Activated naive CD4-positive, alpha-beta T cell treated with anti-CD3 and anti-CD28 coated beads, Interleukin-2, amount 50 U/mL, for 24 hours (primary cell): ENCODE results near the gene SFT2D3.

Source experiments
- H3K27ac Mint-ChIP-seq: one replicate; pipeline ENCODE4 v1.8.0; 2021; ENCODE audit warnings: mild to moderate bottlenecking, mixed read lengths
- H3K27me3 Mint-ChIP-seq: one replicate; pipeline ENCODE4 v1.8.0; 2021; ENCODE audit warnings: mixed read lengths
- H3K36me3 Mint-ChIP-seq: one replicate; pipeline ENCODE4 v1.8.0; 2021; ENCODE audit warnings: mixed read lengths
- H3K4me1 Mint-ChIP-seq: one replicate; pipeline ENCODE4 v1.8.0; 2021; ENCODE audit warnings: mixed read lengths
- H3K4me3 Mint-ChIP-seq: one replicate; pipeline ENCODE4 v1.8.0; 2021; ENCODE audit warnings: mild to moderate bottlenecking, mixed read lengths
- H3K9me3 Mint-ChIP-seq: one replicate; pipeline ENCODE4 v1.8.0; 2021; ENCODE audit warnings: mixed read lengths

SFT2D3 gene

DNA sequence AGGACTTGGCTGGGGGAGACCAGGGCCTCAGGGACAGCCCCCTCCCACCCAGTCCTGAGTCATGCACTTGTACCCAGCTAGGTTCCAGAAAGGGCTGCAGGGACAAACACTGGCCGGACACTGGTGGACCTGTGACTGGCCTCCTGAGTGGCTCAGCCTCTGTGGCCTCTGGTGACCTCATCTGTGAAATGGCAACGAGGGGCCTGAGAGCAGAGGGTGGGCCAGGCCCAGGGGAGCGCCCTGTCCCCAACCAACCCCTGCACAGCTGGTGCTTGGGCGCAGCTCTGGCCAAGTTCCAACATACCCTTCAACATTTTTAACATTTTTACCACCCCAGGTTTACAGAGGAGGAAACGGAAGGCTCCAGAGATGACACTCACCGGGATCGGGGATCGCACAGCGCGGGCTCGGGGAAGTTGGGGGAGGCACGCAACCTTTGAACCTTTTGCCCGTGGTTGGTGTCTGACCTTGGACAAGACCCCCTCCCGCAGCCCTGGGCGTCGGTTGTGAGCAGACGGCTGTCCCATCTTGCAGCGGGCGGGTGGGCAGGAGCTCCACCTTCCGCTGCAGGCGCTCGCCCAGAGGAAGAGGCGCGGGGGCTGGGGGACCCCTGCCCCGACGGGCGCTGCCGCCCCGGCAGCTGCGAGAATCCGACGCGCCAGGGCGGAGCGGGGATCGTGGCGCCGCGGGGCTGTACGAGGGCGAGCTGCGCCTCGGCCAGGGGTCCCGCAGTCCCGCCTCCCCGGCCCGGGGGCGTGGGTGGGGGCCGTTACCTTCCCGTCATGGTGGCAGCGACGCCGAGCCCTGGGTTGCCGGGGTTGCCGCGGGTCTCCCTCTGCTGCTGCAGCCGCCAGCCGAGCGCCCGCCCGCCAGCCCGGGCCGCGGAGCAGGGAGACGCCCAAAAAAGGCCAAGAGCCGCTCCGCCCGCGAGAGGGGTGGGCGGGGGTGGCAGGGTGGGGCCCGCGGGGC, 26.8 kb upstream of the SFT2D3 start:
- H3K36me3 Mint-ChIP-seq: no peaks in the 10 kb centered on the region
- no peak overlapping the region for H3K27ac Mint-ChIP-seq
- peaks cover 9% of the 10 kb centered on the region for H3K4me1 Mint-ChIP-seq
- no peaks in the 10 kb centered on the region for H3K9me3 Mint-ChIP-seq
- peak overlapping the region; percentile 84 for H3K4me3 Mint-ChIP-seq
- H3K27me3 Mint-ChIP-seq: peaks cover 22% of the 10 kb centered on the region

DNA sequence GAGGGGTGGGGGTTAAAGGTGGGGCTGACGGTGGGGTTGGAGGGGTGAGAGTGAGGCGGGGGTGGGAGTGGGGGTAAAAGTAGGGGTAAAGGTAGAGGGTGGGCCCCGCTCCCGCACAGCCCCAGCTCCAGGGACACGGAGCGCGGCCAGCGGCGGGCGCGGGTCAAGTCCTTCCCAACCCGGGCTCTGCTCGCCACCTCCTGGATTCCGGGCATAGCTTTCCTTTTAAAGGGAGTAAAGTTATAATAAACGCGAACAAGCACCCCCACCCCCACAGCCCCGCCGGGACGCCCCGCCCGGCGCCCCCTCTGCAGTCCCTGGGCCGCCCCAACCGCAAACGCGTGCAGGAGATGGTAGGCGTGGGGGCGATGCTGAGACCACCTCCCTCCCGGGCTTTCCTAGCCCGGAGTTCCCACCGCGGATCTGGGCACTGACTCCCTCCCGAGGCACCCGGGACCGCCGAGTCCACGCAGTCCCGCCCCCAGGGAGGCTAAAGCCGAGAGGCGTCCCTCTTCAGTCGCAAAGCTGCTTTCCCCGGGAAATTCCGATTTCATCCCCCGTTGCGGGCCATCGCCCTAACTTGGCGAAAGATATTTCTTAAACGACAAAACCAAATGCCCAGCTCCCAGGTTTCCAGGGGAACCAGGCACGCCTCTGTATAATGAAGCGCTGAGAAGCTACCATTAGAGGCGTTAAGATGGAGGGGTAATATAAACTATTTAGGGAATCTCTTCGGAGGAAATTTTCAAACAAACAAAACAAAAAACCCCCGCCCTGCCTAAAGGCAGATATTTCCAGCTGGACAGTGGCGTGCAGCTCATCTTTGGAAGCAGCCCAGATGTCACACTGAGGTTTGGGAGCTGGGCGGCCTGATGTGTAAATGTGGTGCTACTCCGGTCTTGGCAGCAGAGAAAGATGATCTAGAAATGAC, 25.7 kb upstream of the SFT2D3 start, which contains the start of gene LIMS2:
Gene LIMS2 (minus strand): TSS at position 200 of the 931 bp plus-strand sequence. CDS start 506 bp downstream, outside the sequence.
- Mint-ChIP-seq H3K27me3 (peaks cover 20% of the 10 kb centered on the region), H3K36me3 (no peaks in the 10 kb centered on the region), H3K4me3 (peak within 1 kb of the TSS; percentile 84), H3K4me1 (peaks cover 9% of the 10 kb centered on the region), H3K9me3 (no peaks in the 10 kb centered on the region), H3K27ac (no peak within 1 kb of the TSS)

- Mint-ChIP-seq H3K9me3 (no peaks in the 10 kb centered on the region), H3K4me3 (no peak overlapping the region), H3K4me1 (peaks cover 10% of the 10 kb centered on the region), H3K27ac (peak overlapping the region; percentile 20), H3K36me3 (no peaks in the 10 kb centered on the region), H3K27me3 (peaks cover 20% of the 10 kb centered on the region)
Measured at GRCh38 chr2:127676906-127677305, 24.4 kb upstream of the SFT2D3 start.

DNA sequence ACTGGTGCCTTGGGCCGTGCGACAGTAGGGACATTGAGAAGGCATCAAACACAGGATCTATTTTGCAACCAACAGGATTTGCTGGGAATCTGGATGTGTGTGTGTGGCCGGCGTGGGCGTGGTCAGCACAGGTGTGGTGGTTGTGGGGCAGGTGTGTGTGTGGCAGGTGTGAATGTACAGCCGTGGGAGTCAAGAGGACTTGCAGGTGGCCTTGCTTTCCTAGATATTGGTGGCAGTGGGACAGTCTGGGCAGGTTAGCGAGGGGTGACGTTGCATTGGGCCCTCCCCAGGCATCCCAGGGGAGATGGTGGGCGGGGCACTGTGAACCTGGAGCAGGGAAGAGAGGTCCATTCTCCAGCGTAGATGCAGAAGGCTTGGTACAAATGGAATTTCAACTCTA, 22.8 kb upstream of the SFT2D3 start:
- H3K9me3 Mint-ChIP-seq: no peaks in the 10 kb centered on the region
- H3K27me3 Mint-ChIP-seq: peaks cover 14% of the 10 kb centered on the region

DNA sequence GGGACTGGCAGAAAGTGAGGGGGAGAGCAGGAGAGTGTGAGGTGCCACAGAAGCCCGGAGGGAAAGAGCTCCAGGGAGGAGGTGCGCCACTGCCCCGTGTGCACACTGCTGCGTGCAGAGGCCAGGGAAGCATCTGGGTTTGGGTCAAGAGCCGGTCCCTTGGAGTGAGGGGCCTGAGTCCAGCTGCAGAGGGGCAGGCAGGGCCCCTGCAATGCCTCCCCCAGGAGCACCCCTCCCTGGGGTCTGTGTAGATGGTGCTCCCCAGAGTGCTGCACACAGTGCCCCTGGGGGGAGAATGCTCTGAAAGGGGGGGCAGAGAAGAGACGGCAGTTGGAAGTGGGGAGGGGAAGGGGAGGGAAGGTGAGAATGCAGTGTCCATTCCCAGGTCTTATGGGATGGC, 22.3 kb upstream of the SFT2D3 start:
- H3K4me3 Mint-ChIP-seq: no peak overlapping the region
- no peaks in the 10 kb centered on the region for H3K9me3 Mint-ChIP-seq
- H3K27me3 Mint-ChIP-seq: peaks cover 12% of the 10 kb centered on the region
- no peak overlapping the region for H3K27ac Mint-ChIP-seq
- H3K4me1 Mint-ChIP-seq: peaks cover 15% of the 10 kb centered on the region
- H3K36me3 Mint-ChIP-seq: no peaks in the 10 kb centered on the region

More for the DNA sequence above, 22.8 kb upstream of the SFT2D3 start:
- H3K27ac Mint-ChIP-seq: no peak overlapping the region
- no peaks in the 10 kb centered on the region for H3K36me3 Mint-ChIP-seq
- H3K4me1 Mint-ChIP-seq: peaks cover 15% of the 10 kb centered on the region
- no peak overlapping the region for H3K4me3 Mint-ChIP-seq

- Mint-ChIP-seq H3K36me3 (no peaks in the 10 kb centered on the region), H3K4me3 (no peak overlapping the region), H3K9me3 (no peaks in the 10 kb centered on the region), H3K27me3 (peaks cover 9% of the 10 kb centered on the region), H3K4me1 (peaks cover 10% of the 10 kb centered on the region), H3K27ac (no peak overlapping the region)
Measured at GRCh38 chr2:127679680-127680361, 21.5 kb upstream of the SFT2D3 start.

DNA sequence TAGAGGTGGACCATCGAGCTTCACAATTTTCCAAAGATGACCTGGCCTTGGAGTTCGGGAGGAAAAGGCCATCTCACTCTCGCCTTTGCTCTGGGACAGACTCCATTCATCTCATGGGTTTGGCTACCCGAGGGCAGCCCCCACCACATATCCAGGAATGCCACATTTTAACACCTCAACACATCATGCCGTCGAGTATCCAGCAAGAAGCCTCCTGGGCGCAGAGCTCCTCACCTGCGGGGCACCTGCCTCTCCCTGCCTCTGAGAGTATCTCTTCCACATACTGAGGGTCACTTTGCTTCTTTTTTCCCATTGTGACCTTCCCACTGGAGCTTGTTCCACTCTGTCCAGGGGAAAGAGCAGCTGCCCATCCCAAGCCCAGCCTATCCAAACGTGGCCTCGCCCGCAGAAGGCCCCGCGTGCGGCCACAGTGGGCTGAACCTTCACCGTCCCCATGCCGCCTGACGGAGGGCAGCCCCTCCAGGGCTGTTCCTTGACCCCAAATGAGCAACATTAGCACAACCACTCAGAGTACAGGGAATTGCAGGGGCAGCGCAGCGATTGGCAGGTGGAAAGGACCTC, 20.5 kb upstream of the SFT2D3 start:
- Mint-ChIP-seq H3K27me3 (peaks cover 6% of the 10 kb centered on the region), H3K9me3 (no peaks in the 10 kb centered on the region)

GRCh38 chr2:127681288-127681804, 20.0 kb upstream of the SFT2D3 start:
- no peaks in the 10 kb centered on the region for H3K36me3 Mint-ChIP-seq
- H3K27me3 Mint-ChIP-seq: peaks cover 3% of the 10 kb centered on the region
- no peaks in the 10 kb centered on the region for H3K9me3 Mint-ChIP-seq
- H3K27ac Mint-ChIP-seq: no peak overlapping the region
- peaks cover 6% of the 10 kb centered on the region for H3K4me1 Mint-ChIP-seq
- H3K4me3 Mint-ChIP-seq: no peak overlapping the region

More for the DNA sequence above, 20.5 kb upstream of the SFT2D3 start:
- H3K36me3 Mint-ChIP-seq: no peaks in the 10 kb centered on the region
- no peak overlapping the region for H3K27ac Mint-ChIP-seq
- H3K4me3 Mint-ChIP-seq: no peak overlapping the region
- H3K4me1 Mint-ChIP-seq: peaks cover 7% of the 10 kb centered on the region

GRCh38 chr2:127681976-127682857, 19.1 kb upstream of the SFT2D3 start:
- Mint-ChIP-seq H3K4me1 (peaks cover 6% of the 10 kb centered on the region), H3K36me3 (no peaks in the 10 kb centered on the region), H3K4me3 (no peak overlapping the region), H3K9me3 (no peaks in the 10 kb centered on the region), H3K27ac (no peak overlapping the region), H3K27me3 (peaks cover 3% of the 10 kb centered on the region)

- Mint-ChIP-seq H3K27ac (no peak overlapping the region), H3K36me3 (no peaks in the 10 kb centered on the region), H3K4me1 (peaks cover 6% of the 10 kb centered on the region), H3K4me3 (no peak overlapping the region), H3K27me3 (peaks cover 3% of the 10 kb centered on the region), H3K9me3 (no peaks in the 10 kb centered on the region)
Measured at GRCh38 chr2:127683056-127683455, 18.2 kb upstream of the SFT2D3 start.

GRCh38 chr2:127683757-127684156, 17.5 kb upstream of the SFT2D3 start:
- H3K27ac Mint-ChIP-seq: no peak overlapping the region
- no peaks in the 10 kb centered on the region for H3K27me3 Mint-ChIP-seq

GRCh38 chr2:127685410-127686080, 15.8 kb upstream of the SFT2D3 start:
- H3K27ac Mint-ChIP-seq: no peak overlapping the region
- no peaks in the 10 kb centered on the region for H3K9me3 Mint-ChIP-seq
- no peak overlapping the region for H3K4me3 Mint-ChIP-seq
- peaks cover 6% of the 10 kb centered on the region for H3K4me1 Mint-ChIP-seq
- no peaks in the 10 kb centered on the region for H3K27me3 Mint-ChIP-seq
- H3K36me3 Mint-ChIP-seq: peaks cover 1% of the 10 kb centered on the region

More at GRCh38 chr2:127683757-127684156, 17.5 kb upstream of the SFT2D3 start:
- no peaks in the 10 kb centered on the region for H3K9me3 Mint-ChIP-seq
- H3K4me1 Mint-ChIP-seq: peaks cover 6% of the 10 kb centered on the region
- H3K4me3 Mint-ChIP-seq: no peak overlapping the region
- H3K36me3 Mint-ChIP-seq: no peaks in the 10 kb centered on the region

GRCh38 chr2:127688405-127688804, 12.9 kb upstream of the SFT2D3 start:
- H3K27me3 Mint-ChIP-seq: no peaks in the 10 kb centered on the region
- H3K4me1 Mint-ChIP-seq: no peaks in the 10 kb centered on the region
- H3K9me3 Mint-ChIP-seq: peaks cover 10% of the 10 kb centered on the region
- H3K36me3 Mint-ChIP-seq: peaks cover 15% of the 10 kb centered on the region
- no peak overlapping the region for H3K27ac Mint-ChIP-seq
- no peak overlapping the region for H3K4me3 Mint-ChIP-seq
